HL-60 (cell line): Measurements from ENCODE around the gene SREK1IP1.

Source experiments
- GABPA ChIP-seq: IDR thresholded peaks from 2 replicates; pipeline ENCODE4 v1.6.1; 2012; ENCODE audit warnings: low read depth
- POLR2AphosphoS5 ChIP-seq: IDR thresholded peaks from 2 replicates; pipeline ENCODE4 v1.6.1; 2012; ENCODE audit warnings: low read depth
- SPI1 ChIP-seq: IDR thresholded peaks from 2 replicates; pipeline ENCODE4 v1.6.1; 2012; ENCODE audit warnings: low read depth, mild to moderate bottlenecking, borderline replicate concordance
- TF ChIP-seq, protein P1 (sequence below): IDR thresholded peaks from one replicate; pipeline ENCODE4 v1.5.1; 2011; ENCODE audit warnings: low read length, control low read depth, inconsistent platforms; ENCODE audit not compliant: insufficient read depth
- TF ChIP-seq, protein P2 (sequence below): IDR thresholded peaks from 2 replicates; pipeline ENCODE4 v1.6.1; 2012; ENCODE audit warnings: low read depth; ENCODE audit not compliant: insufficient replicate concordance

DNA sequence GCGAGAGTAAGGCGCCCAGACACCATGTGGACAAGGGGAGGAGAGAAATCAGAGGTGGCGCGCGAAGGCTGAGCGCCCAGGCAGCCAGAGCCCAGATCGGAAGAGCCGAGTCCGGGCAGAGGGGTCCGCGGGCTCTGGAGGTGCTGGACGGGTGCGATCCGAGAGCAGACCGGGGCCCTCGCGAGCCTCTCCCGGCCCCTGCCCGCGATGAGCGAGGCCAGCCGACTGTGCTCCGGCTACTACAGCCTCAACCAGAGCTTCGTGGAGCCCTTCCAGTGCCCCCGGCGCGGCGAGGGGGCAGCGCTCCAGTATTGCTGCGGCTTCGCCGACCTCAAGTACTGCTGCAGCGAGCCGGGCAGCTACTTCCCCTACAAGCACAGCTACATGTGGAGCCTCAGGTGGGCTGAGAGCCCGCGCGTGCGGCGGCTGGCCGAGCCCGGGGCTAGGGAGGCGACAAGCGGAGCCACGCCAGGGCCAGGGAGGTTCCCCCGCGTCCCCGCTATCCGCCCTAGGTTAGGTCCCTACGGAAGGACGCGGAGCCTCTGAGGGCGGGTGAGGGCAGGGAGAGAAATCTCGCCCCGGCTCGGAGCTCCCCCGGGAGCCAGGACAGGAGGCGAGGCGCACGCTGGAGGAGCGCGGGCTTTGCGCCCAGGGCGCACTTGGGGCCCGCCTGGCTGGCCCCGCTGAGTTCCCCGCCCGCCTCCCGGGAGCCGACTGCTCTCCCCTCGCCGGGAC, 77.9 kb downstream of the SREK1IP1 start, which contains the start of gene SHISAL2B:
- TF ChIP-seq, protein P1, sequence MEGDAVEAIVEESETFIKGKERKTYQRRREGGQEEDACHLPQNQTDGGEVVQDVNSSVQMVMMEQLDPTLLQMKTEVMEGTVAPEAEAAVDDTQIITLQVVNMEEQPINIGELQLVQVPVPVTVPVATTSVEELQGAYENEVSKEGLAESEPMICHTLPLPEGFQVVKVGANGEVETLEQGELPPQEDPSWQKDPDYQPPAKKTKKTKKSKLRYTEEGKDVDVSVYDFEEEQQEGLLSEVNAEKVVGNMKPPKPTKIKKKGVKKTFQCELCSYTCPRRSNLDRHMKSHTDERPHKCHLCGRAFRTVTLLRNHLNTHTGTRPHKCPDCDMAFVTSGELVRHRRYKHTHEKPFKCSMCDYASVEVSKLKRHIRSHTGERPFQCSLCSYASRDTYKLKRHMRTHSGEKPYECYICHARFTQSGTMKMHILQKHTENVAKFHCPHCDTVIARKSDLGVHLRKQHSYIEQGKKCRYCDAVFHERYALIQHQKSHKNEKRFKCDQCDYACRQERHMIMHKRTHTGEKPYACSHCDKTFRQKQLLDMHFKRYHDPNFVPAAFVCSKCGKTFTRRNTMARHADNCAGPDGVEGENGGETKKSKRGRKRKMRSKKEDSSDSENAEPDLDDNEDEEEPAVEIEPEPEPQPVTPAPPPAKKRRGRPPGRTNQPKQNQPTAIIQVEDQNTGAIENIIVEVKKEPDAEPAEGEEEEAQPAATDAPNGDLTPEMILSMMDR = no peak
- no peak for TF ChIP-seq POLR2AphosphoS5
- TF ChIP-seq, protein P2, sequence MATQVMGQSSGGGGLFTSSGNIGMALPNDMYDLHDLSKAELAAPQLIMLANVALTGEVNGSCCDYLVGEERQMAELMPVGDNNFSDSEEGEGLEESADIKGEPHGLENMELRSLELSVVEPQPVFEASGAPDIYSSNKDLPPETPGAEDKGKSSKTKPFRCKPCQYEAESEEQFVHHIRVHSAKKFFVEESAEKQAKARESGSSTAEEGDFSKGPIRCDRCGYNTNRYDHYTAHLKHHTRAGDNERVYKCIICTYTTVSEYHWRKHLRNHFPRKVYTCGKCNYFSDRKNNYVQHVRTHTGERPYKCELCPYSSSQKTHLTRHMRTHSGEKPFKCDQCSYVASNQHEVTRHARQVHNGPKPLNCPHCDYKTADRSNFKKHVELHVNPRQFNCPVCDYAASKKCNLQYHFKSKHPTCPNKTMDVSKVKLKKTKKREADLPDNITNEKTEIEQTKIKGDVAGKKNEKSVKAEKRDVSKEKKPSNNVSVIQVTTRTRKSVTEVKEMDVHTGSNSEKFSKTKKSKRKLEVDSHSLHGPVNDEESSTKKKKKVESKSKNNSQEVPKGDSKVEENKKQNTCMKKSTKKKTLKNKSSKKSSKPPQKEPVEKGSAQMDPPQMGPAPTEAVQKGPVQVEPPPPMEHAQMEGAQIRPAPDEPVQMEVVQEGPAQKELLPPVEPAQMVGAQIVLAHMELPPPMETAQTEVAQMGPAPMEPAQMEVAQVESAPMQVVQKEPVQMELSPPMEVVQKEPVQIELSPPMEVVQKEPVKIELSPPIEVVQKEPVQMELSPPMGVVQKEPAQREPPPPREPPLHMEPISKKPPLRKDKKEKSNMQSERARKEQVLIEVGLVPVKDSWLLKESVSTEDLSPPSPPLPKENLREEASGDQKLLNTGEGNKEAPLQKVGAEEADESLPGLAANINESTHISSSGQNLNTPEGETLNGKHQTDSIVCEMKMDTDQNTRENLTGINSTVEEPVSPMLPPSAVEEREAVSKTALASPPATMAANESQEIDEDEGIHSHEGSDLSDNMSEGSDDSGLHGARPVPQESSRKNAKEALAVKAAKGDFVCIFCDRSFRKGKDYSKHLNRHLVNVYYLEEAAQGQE = no peak
- TF ChIP-seq SPI1 = no peak
- TF ChIP-seq GABPA = no peak
